KOPT-K1 (cell line): ENCODE data around the gene CHST15.

Experiments used
- H3K27ac ChIP-seq: fragments of 200-600 bp; sonication (generic); 2 replicates; pipeline ENCODE4 v1.5.1; 2016; ENCODE audit warnings: antibody characterized with exemption, mild to moderate bottlenecking, low read depth, low read length; ENCODE audit not compliant: poor library complexity, severe bottlenecking
- H3K36me3 ChIP-seq: fragments of 200-600 bp; sonication (generic); 2 replicates; pipeline ENCODE4 v1.5.1; 2017; ENCODE audit warnings: antibody characterized with exemption, mild to moderate bottlenecking, low read length, moderate library complexity; ENCODE audit not compliant: insufficient read depth
- H3K9me3 ChIP-seq: fragments of 200-600 bp; sonication (generic); 2 replicates; pipeline ENCODE4 v1.5.1; 2017; ENCODE audit warnings: antibody characterized with exemption, low read length, mild to moderate bottlenecking; ENCODE audit not compliant: insufficient read depth, poor library complexity, severe bottlenecking

The CHST15 gene

GRCh38 chr10:124059551-124059950 lies 33.8 kb downstream of the CHST15 start:
- no peaks in the 10 kb centered on the region for H3K9me3 ChIP-seq
- no peak overlapping the region for H3K27ac ChIP-seq
- no peaks in the 10 kb centered on the region for H3K36me3 ChIP-seq

- H3K9me3 ChIP-seq, result no peaks in the 10 kb centered on the region
- H3K27ac ChIP-seq, result no peak overlapping the region
- no peaks in the 10 kb centered on the region for H3K36me3 ChIP-seq
Measured at GRCh38 chr10:124058346-124059003, 34.9 kb downstream of the CHST15 start.

DNA sequence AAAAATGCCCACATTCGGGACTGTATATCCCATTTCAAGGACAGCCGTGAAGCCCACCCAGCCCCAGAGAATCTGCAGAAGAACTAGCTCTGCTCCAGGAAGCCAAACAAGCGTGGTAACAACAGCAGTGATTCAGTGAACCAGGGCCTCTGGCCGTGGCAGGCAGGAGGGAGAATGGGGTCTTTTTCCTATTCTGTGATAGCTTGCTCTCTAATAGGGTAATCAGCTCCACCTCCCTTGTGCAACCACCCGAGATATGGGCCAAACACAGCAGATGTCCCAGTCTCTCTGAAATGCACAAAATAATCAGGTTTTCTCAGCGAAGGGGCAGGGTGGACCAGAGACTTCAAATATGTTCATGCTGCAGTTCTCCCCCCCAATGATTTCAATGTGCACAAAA lies 35.8 kb downstream of the CHST15 start:
- Histone ChIP-seq H3K36me3 (no peaks in the 10 kb centered on the region), H3K27ac (no peak overlapping the region), H3K9me3 (no peaks in the 10 kb centered on the region)

- H3K36me3 ChIP-seq, result no peaks in the 10 kb centered on the region
- no peak overlapping the region for H3K27ac ChIP-seq
- no peaks in the 10 kb centered on the region for H3K9me3 ChIP-seq
Measured at GRCh38 chr10:124056337-124056980, 36.9 kb downstream of the CHST15 start.

- H3K36me3 ChIP-seq, result no peaks in the 10 kb centered on the region
- no peaks in the 10 kb centered on the region for H3K9me3 ChIP-seq
- H3K27ac ChIP-seq, result no peak overlapping the region
Measured at GRCh38 chr10:124053971-124054370, 39.4 kb downstream of the CHST15 start.

DNA sequence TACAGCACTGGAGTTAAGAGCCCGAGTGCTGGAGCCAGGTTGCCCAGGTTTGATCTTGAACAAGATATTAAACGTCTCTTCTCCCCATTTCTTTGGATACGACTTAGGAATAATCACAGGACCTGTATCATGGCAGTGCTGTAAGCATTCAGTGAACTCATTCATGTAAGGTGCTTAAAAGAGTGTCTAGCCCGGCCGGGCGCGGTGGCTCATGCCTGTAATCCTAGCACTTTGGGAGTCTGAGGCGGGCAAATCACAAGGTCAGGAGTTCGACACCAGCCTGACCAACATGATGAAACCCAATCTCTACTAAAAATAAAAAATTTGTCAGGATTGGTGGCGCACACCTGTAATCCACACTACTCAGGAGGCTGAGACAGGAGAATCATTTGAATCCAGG lies 40.8 kb downstream of the CHST15 start:
- H3K9me3 ChIP-seq, result no peaks in the 10 kb centered on the region
- no peaks in the 10 kb centered on the region for H3K36me3 ChIP-seq
- H3K27ac ChIP-seq, result no peak overlapping the region

GRCh38 chr10:124050021-124051015 lies 43.1 kb downstream of the CHST15 start:
- no peak overlapping the region for H3K27ac ChIP-seq
- peaks cover 5% of the 10 kb centered on the region for H3K9me3 ChIP-seq
- no peaks in the 10 kb centered on the region for H3K36me3 ChIP-seq

DNA sequence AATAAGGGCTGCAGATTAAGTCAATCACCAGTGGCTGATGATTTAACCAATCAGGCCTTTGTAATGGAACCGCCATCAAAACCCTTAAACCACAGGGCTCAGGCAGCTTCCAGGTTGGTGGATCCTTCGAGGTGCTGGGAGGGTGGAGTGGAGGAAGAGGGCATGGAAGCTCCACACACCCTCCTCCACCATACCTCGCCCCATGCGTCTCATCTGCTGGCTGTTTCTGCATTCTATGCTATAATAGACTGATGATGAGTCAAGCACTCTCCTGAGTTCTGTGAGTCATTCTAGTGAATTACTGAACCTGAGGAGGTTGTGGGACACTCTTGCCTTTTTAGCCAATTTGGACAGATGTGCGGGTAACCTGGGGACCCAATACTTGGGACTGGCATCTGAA lies 43.9 kb downstream of the CHST15 start:
- Histone ChIP-seq H3K9me3 (peaks cover 5% of the 10 kb centered on the region), H3K27ac (no peak overlapping the region), H3K36me3 (no peaks in the 10 kb centered on the region)

DNA sequence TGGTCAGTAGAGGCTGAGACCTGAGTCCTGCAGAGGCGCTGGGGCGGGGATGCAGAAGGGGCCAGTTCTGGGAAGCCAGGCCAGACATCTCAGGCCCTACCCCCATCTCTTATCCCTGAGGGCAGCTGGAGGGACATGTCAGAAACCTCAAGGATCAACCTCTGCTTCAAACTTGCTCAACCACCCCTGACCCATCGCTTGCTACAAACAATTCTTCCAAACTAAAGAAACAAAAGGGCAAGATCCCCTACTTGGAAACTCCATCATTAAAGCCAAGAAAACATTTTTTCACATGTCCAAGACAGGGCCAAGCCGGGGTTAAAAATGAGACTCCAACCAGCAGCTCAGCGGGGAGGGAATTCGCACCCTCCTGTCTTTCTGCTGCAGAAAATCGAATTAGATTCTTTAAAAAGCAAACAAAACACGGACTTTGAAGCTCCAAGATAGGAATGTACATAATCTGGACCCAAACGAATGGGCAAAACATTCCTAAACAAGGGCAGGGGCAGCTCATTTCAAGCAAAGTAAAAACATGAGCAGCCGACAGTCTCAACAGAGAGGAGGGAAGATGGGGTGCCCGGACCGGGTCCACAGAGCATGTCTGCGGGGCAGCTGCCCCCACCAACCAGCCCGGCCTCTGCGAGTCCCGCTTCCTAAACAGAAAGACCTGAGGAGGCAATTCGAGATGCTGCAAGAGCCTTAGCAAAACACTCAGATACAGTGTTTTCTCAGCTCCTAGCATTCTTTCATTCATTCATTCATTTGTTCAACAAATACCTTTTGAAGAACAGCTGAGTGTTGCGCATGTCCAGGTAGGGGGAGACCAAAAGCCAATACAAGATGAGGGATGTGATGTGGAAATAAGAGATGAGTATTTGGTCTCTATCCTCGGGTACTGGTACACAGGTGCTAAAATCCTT lies 44.8 kb downstream of the CHST15 start:
- no peak overlapping the region for H3K27ac ChIP-seq
- no peaks in the 10 kb centered on the region for H3K36me3 ChIP-seq
- H3K9me3 ChIP-seq, result peaks cover 5% of the 10 kb centered on the region

GRCh38 chr10:124047427-124048152 lies 45.8 kb downstream of the CHST15 start:
- Histone ChIP-seq H3K27ac (no peak overlapping the region), H3K36me3 (no peaks in the 10 kb centered on the region), H3K9me3 (peaks cover 5% of the 10 kb centered on the region)

DNA sequence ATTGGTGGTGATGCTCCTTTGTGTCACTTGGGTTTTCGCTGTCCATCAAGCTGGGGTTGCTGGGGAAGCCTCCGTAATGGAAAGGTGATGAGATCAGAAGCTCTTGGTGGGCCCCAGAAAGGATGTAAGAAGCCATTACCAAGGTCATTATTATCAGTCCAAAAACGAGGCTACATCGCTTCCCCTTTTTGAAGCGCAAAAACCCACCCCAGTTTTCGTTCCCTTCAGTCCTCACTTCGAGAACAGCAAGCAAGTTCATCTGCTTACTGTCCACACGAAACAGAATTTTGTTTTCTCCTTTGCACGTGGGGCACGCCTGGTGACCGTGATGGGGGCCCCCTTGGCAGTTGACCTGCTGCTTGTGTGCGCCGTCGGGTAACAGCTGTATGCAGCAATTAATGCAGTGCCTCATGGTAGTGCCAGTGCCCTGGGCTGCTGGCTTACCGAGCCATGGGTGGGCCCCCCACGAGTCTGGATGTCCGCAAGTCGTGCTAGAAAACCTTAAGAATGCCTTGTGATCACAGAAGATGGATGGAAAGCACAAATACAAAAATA lies 47.5 kb downstream of the CHST15 start:
- no peak overlapping the region for H3K27ac ChIP-seq
- H3K36me3 ChIP-seq, result no peaks in the 10 kb centered on the region

GRCh38 chr10:124045276-124045675 lies 48.1 kb downstream of the CHST15 start:
- Histone ChIP-seq H3K36me3 (no peaks in the 10 kb centered on the region), H3K27ac (no peak overlapping the region), H3K9me3 (peaks cover 5% of the 10 kb centered on the region)

More for the DNA sequence above, 47.5 kb downstream of the CHST15 start:
- peaks cover 5% of the 10 kb centered on the region for H3K9me3 ChIP-seq

- H3K36me3 ChIP-seq, result no peaks in the 10 kb centered on the region
- no peak overlapping the region for H3K27ac ChIP-seq
- H3K9me3 ChIP-seq, result peaks cover 5% of the 10 kb centered on the region
Measured at GRCh38 chr10:124044143-124044862, 49.1 kb downstream of the CHST15 start.
